GM23338 (cell line): Measurements from ENCODE around the gene NUP214. TPM values are rescaled to one million over a fixed set of nuclear protein-coding genes. Genes with fewer than 3 reads are reported as not detected.

Source experiments
- ATAC-seq: fragments of 200-7000 bp; cut with Tn5 transposase; 3 replicates; pipeline ENCODE4 v1.9.1; 2020
- DNase-seq: peaks from one replicate; pipeline ENCODE4 v3.0.0-alpha.2; 2015; ENCODE audit warnings: low spot score
- H2AFZ ChIP-seq: fragments of 200-600 bp; sonication (generic); 2 replicates; pipeline ENCODE4 v1.8.0; 2016; ENCODE audit warnings: antibody characterized with exemption, mild to moderate bottlenecking, moderate library complexity
- H3F3A ChIP-seq: fragments of 200-600 bp; sonication (generic); replicated peaks from 2 replicates; pipeline ENCODE4 v1.8.0; 2017; ENCODE audit warnings: antibody characterized with exemption, mixed run types, low read depth
- H3K27ac ChIP-seq: fragments of 200-600 bp; sonication (generic); 2 replicates; pipeline ENCODE4 v1.6.1; 2016; ENCODE audit warnings: low read depth
- H3K27me3 ChIP-seq: fragments of 200-600 bp; sonication (generic); 2 replicates; pipeline ENCODE4 v1.8.0; 2016; ENCODE audit warnings: mild to moderate bottlenecking, mixed run types, moderate library complexity; ENCODE audit not compliant: insufficient read depth
- H3K36me3 ChIP-seq: fragments of 200-600 bp; sonication (generic); 2 replicates; pipeline ENCODE4 v1.8.0; 2016; ENCODE audit warnings: mild to moderate bottlenecking; ENCODE audit not compliant: insufficient read depth
- H3K4me1 ChIP-seq: fragments of 200-600 bp; sonication (generic); 2 replicates; pipeline ENCODE4 v1.8.0; 2016; ENCODE audit warnings: mild to moderate bottlenecking, moderate library complexity; ENCODE audit not compliant: insufficient read depth
- H3K4me2 ChIP-seq: fragments of 200-600 bp; sonication (generic); 2 replicates; pipeline ENCODE4 v1.7.1; 2017; ENCODE audit warnings: mixed run types
- H3K4me3 ChIP-seq: fragments of 200-600 bp; sonication (generic); 2 replicates; pipeline ENCODE4 v1.6.1; 2016; ENCODE audit warnings: mixed run types
- H3K79me2 ChIP-seq: fragments of 200-600 bp; sonication (generic); replicated peaks from 2 replicates; pipeline ENCODE4 v1.8.0; 2017; ENCODE audit warnings: mild to moderate bottlenecking; ENCODE audit not compliant: insufficient read depth
- H3K9me2 ChIP-seq: fragments of 200-600 bp; sonication (generic); 2 replicates; pipeline ENCODE4 v1.8.0; 2017; ENCODE audit not compliant: insufficient read depth
- H4K20me1 ChIP-seq: fragments of 200-600 bp; sonication (generic); replicated peaks from 2 replicates; pipeline ENCODE4 v1.8.0; 2017; ENCODE audit warnings: mild to moderate bottlenecking; ENCODE audit not compliant: insufficient read depth
- H3K27ac Mint-ChIP-seq: 2 replicates; pipeline ENCODE4 v1.8.0; 2020; ENCODE audit warnings: inconsistent platforms, mild to moderate bottlenecking, moderate library complexity, mixed read lengths
- H3K27me3 Mint-ChIP-seq: 3 replicates; pipeline ENCODE4 v1.8.0; 2022; ENCODE audit warnings: low read depth, mild to moderate bottlenecking, moderate library complexity, mixed read lengths, inconsistent platforms; ENCODE audit not compliant: insufficient read depth, poor library complexity
- H3K36me3 Mint-ChIP-seq: 3 replicates; pipeline ENCODE4 v1.8.0; 2021; ENCODE audit warnings: low read depth, mild to moderate bottlenecking, inconsistent platforms, moderate library complexity, mixed read lengths
- H3K4me1 Mint-ChIP-seq: 3 replicates; pipeline ENCODE4 v1.8.0; 2020; ENCODE audit warnings: mild to moderate bottlenecking, inconsistent platforms, mixed read lengths
- H3K4me3 Mint-ChIP-seq: 3 replicates; pipeline ENCODE4 v1.8.0; 2021; ENCODE audit warnings: moderate library complexity, mild to moderate bottlenecking, inconsistent platforms, mixed read lengths
- H3K9me3 Mint-ChIP-seq: 3 replicates; pipeline ENCODE4 v1.8.0; 2020; ENCODE audit warnings: moderate library complexity, mild to moderate bottlenecking, inconsistent platforms, mixed read lengths
- CREB1 ChIP-seq: fragments of 250-450 bp; sonication (Bioruptor Pico); IDR thresholded peaks from 2 replicates; pipeline ENCODE4 v1.5.0; 2020; ENCODE audit warnings: low read depth, mild to moderate bottlenecking, moderate library complexity
- CTCF ChIP-seq, 2 experiments: fragments of 200-600 bp in 1 of 2; sonication (generic) in 1 of 2; conservative IDR thresholded peaks; 2 replicates each; pipeline versions ENCODE4 v1.5.1 to v1.6.1; 2016 to 2017; ENCODE audit warnings: antibody characterized with exemption in 2 of 2, low read depth in 2 of 2, mild to moderate bottlenecking in 2 of 2, moderate library complexity in 1 of 2
- ETS1 ChIP-seq: IDR thresholded peaks from 2 replicates; pipeline ENCODE4 v1.6.1; 2016; ENCODE audit warnings: antibody characterized with exemption
- EZH2 ChIP-seq: fragments of 200-600 bp; sonication (generic); IDR thresholded peaks from one replicate; pipeline ENCODE4 v1.8.0; 2017; ENCODE audit warnings: antibody characterized with exemption, mild to moderate bottlenecking, low read depth; ENCODE audit not compliant: unreplicated experiment
- EZH2phosphoT487 ChIP-seq: fragments of 200-600 bp; sonication (generic); IDR thresholded peaks from one replicate; pipeline ENCODE4 v1.8.1; 2018; ENCODE audit warnings: antibody characterized with exemption; ENCODE audit not compliant: unreplicated experiment
- JUNB ChIP-seq: IDR thresholded peaks from one replicate; pipeline ENCODE4 v1.6.1; 2016; ENCODE audit warnings: antibody characterized with exemption; ENCODE audit not compliant: unreplicated experiment
- REST ChIP-seq: IDR thresholded peaks from one replicate; pipeline ENCODE4 v1.6.1; 2018; ENCODE audit warnings: antibody characterized with exemption; ENCODE audit not compliant: unreplicated experiment
- STAT1 ChIP-seq: IDR thresholded peaks from one replicate; pipeline ENCODE4 v1.6.1; 2016; ENCODE audit warnings: antibody characterized with exemption; ENCODE audit not compliant: unreplicated experiment
- ZNF114 ChIP-seq: fragments of 250-450 bp; sonication (Bioruptor Pico); IDR thresholded peaks from 2 replicates; pipeline ENCODE4 v1.5.0; 2020; ENCODE audit warnings: mild to moderate bottlenecking, moderate library complexity
- ZNF462 ChIP-seq: fragments of 250-450 bp; sonication (Bioruptor Pico); IDR thresholded peaks from 2 replicates; pipeline ENCODE4 v1.5.0; 2020; ENCODE audit warnings: mild to moderate bottlenecking, moderate library complexity
- polyA plus RNA-seq: library from polyadenylated mRNA; unstranded; fragments of >200 nt; fragmentation: Nextera tagmentation; extraction: Ambion mirVana; gene quantifications from 2 replicates; pipeline ENCODE4 v1.2.1, GENCODE V29; 2016
- total RNA-seq: library from RNA; depleted of rRNA; stranded (reverse); fragments of >200 nt; shearing (Covaris generic); gene quantifications from 2 replicates; pipeline ENCODE4 v1.2.3, GENCODE V29; 2014

NUP214 gene
- total and polyA plus RNA-seq, 2 experiments from 2014 or later, result 36.0 to 57.0 TPM

- no peak for TF ChIP-seq ZNF462 (CRISPR knock-in tag)
Measured at GRCh38 chr9:131259432-131259898, 134.1 kb downstream of the NUP214 start (continued).

GRCh38 chr9:131259916-131260597 lies 134.7 kb downstream of the NUP214 start:
- Histone ChIP-seq H3K4me3 (no peak overlapping the region), H3K4me1 (no peaks in the 10 kb centered on the region), H3K27me3 (no peaks in the 10 kb centered on the region), H3K4me2 (no peak overlapping the region), H3F3A (0 out of 2 replicates have a peak, but pooled peaks cover 4% of the 10 kb centered on the region), H3K9me2 (no peaks in the 10 kb centered on the region), H3K27ac (peak overlapping the region; percentile 84), H4K20me1 (no peaks in the 10 kb centered on the region), H2AFZ (no peak overlapping the region), H3K79me2 (no peaks in the 10 kb centered on the region), H3K36me3 (no peaks in the 10 kb centered on the region)
- Mint-ChIP-seq H3K9me3 (no peaks in the 10 kb centered on the region), H3K36me3 (no peaks in the 10 kb centered on the region; the same call in 2 of the 3 replicates), H3K27ac (no peak overlapping the region), H3K4me3 (no peak overlapping the region; the same call in 2 of the 3 replicates), H3K27me3 (peaks cover 16% of the 10 kb centered on the region), H3K4me1 (peaks cover 28% of the 10 kb centered on the region)
- ATAC-seq (no peak; the same call in 2 of the 3 replicates), DNase-seq (peak; percentile 5)
- TF ChIP-seq ZNF114 (CRISPR knock-in tag) (no peak), JUNB (no peak), CREB1 (no peak), CTCF (conservative IDR thresholded peaks at IDR 0.05; ENCODE audit: low read depth in 2 of 2) (no peak), REST (no peak), STAT1 (no peak), ETS1 (no peak), EZH2phosphoT487 (no peak), EZH2 (no peak)
